Measurements from ENCODE around the gene FNDC11.
A peak's percentile ranks its signal among the peaks of the same experiment; 100 is the strongest.
"Not testable (repeated sequence)": the region's sequence is repeated elsewhere in the genome, so short reads cannot be mapped to it uniquely, and the experiment has no call there.

FNDC11 gene

DNA sequence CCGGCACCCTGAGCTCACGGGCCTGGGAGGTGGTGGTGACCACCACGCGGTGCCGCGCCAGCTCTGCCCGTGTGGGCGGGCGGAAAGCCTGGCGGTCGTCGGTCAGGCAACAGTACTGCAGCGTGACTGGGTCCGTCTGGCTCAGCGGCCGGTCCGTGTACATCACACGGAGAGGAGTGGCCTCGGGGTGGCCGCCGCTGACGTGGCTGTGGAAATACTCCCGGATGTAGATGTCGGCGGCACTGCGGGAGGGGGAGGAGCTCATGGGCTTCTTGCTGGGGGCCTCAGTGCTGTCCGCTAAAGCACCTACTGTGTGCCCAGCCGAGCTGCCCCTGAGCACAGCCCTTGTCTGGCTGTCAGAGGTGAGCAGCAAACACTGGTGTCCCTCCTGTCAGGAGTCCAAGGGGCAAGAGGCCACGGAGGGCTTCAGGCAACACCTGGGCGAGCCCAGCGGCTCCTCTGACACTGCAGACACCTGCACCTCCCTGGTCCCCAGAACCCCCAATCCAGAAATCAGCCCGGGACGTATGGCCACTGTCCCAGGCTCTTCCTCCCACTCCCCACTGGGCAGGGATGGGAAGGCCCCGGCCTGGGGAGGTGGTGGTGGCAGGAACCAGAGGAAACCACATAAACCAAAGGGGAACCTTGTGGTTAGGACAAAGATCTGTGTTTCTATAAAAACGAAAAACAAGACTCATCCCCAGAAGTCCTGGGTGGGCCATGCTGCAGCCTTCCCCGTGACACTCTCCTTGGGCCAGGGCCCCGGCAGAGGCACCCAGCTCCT is 13.6 kb downstream of the FNDC11 start:
- DNase-seq (ENCODE audit: low spot score) = no peak

- no peak for DNase-seq (ENCODE audit: low spot score)
Observed at GRCh38 chr20:63568170-63568981, 14.4 kb downstream of the FNDC11 start.

- DNase-seq (ENCODE audit: low spot score) = no peak
Observed at GRCh38 chr20:63568986-63569949, 15.3 kb downstream of the FNDC11 start.

DNA sequence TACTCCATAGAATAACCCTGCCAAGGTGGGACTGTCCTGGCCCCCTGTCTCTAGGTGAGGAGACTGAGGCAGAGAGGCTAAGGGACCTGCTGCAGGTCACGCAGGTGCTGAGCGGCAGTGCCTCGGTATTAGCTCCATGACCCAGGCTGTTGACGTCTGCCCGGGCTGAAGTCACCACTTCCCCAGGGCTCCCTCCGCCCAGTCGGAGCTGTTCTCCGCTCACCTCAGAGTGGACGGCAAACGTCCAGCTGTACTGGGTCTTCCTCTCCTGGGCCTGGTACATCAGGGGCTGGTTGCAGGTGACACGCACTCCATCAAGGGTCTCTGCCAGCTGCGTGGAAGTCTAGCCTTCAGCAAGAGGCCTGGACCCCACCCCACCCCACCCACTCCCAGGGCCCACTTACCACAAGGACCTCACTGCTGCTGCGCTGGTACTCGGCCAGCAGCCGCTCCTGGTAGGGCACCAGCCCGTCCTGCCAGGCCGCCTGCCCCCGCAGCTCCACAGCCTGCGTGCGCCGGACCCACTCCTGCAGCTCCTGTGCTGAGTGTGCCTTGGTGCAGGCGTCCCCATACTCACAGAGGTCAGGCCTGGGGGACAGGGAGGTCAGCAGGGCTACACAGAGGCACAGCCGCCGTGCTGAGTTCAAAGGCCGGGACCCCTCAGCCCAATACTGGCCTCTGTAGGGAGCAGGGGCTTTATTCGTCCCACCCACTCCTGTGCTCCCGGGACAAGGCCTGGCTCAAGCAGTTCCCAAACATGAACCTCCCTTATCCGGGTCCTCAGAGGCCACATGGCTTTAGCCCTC is 16.5 kb downstream of the FNDC11 start:
- no peak for DNase-seq (ENCODE audit: low spot score)

DNA sequence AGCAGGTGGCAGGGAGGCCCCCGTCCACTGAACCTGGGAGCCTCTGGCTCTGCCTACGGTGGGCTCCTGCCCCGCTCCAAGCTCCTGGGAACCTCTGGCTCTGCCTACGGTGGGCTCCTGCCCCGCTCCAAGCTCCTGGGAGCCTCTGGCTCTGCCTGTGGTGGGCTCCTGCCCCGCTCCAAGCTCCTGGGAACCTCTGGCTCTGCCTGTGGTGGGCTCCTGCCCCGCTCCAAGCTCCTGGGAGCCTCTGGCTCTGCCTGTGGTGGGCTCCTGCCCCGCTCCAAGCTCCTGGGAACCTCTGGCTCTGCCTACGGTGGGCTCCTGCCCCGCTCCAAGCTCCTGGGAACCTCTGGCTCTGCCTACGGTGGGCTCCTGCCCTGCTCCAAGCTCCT is 17.1 kb downstream of the FNDC11 start:
- DNase-seq (ENCODE audit: low spot score) = not testable (repeated sequence)

- no peak for DNase-seq (ENCODE audit: low spot score)
Observed at GRCh38 chr20:63572071-63572787, 18.3 kb downstream of the FNDC11 start.

- DNase-seq (ENCODE audit: low spot score) = no peak
Observed at GRCh38 chr20:63572788-63573646, 19.1 kb downstream of the FNDC11 start.

GRCh38 chr20:63573647-63574131 is 19.7 kb downstream of the FNDC11 start:
- DNase-seq (ENCODE audit: low spot score) = no peak

GRCh38 chr20:63574156-63574828 is 20.3 kb downstream of the FNDC11 start, which contains the start of gene HELZ2:
Gene HELZ2, minus strand, starts transcription at chr20:63574239. Its CDS starts 1,854 bp downstream, at chr20:63572385.
- DNase-seq (ENCODE audit: low spot score) = peak; percentile 49

- DNase-seq (ENCODE audit: low spot score) = no peak
Observed at GRCh38 chr20:63574829-63575743, 21.1 kb downstream of the FNDC11 start.

DNA sequence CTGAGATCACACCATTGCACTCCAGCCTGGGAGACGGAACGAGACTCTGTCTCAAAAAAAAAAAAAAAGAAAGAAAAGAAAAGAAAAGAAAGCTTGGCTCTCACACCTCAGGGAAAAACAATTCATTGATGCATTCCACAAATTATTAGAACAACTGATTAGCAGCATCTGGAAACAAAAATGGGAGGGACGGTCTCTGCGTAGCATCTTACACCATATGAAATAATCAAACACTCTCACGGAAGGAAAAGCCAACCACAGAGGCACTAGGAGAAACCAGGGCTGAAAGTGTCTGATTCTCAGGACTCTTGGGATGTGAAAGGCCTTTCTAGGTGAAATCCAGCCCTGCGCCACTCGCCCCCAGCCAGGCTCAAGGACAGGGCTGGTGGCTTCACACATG is 22.4 kb downstream of the FNDC11 start:
- no peak for DNase-seq (ENCODE audit: low spot score)

DNA sequence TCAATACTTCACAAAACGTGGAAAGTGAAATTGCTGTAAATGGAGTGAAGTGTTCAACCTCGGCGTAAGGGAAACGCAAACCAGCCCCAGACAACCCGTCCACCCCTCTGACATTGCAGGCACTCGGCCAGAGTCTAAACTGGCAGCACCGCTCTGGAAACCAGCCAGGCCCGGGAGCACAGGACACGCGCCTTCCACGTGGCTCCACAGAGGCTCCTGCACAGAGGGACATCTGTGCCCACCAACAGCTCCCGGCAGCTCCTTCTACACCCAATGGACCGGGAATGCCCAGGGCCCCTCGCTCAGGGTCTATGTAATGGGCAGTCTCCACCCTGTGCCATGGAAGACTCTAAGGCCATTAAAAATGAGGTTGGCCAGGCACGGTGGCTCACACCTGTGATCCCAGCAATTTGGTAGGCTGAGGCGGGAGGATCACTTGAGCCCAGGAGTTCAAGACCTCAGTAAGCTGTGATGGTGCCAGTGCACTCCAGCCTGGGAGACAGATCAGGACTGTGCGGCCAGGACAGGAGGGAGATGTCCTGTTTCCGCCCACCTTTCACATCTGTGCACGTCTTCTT is 23.4 kb downstream of the FNDC11 start:
- no peak for DNase-seq (ENCODE audit: low spot score)

DNA sequence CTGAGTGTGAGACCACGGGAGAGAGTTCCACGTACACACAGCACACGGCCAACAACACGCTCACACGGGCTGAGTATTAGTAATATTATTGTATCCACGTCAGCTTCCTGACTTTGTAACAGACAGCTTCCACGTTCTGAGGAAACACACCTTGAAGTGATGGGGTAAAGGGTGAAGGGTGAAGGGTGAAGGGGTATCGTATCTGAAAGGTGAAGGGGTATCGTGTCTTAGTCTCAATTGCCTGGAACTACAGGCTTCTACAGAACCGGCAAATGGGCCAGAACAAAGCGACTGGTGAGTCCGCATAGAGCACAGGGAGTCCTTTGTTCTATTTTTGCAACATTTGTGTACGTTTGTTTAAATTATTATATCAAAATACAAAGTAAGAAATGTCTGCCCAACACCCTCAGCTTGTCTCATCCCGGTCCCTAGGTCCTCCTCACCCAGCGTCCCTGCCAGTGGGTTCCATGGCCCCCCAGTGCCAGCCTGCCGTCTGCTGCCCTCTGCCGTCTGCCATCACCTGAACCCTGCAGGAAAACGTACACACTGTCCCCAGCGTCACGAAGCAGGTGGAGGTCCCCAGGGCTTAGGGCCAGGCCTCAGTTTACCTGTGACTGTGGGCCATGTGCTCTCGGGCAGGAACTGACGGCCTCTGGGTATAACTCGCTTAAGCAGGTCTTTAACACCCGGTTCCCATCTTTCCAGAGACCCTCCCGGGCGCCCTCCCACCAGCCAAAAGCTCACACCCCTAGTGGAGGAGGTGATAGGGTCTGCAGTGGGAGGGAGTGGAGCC is 24.5 kb downstream of the FNDC11 start:
- DNase-seq (ENCODE audit: low spot score) = no peak

GRCh38 chr20:63579017-63579694 is 25.2 kb downstream of the FNDC11 start:
- no peak for DNase-seq (ENCODE audit: low spot score)

- DNase-seq (ENCODE audit: low spot score) = no peak
Observed at GRCh38 chr20:63580796-63581461, 27.0 kb downstream of the FNDC11 start.

All from hematopoietic multipotent progenitor cell treated with erythropoietin and hydrocortisone succinate and interleukin-3 and kit ligand, for 15 days (in vitro differentiated cells).